Measurements from ENCODE around the gene NUTF2.

- TF ChIP-seq CTCF (IDR thresholded peaks at IDR 0.05) (no peak), POLR2A (IDR thresholded peaks at IDR 0.05) (no peak)
Measured at GRCh38 chr16:67841198-67841815, 5.4 kb upstream of the NUTF2 start.
